Measurements from ENCODE around the gene PLD2.

PLD2 gene

DNA sequence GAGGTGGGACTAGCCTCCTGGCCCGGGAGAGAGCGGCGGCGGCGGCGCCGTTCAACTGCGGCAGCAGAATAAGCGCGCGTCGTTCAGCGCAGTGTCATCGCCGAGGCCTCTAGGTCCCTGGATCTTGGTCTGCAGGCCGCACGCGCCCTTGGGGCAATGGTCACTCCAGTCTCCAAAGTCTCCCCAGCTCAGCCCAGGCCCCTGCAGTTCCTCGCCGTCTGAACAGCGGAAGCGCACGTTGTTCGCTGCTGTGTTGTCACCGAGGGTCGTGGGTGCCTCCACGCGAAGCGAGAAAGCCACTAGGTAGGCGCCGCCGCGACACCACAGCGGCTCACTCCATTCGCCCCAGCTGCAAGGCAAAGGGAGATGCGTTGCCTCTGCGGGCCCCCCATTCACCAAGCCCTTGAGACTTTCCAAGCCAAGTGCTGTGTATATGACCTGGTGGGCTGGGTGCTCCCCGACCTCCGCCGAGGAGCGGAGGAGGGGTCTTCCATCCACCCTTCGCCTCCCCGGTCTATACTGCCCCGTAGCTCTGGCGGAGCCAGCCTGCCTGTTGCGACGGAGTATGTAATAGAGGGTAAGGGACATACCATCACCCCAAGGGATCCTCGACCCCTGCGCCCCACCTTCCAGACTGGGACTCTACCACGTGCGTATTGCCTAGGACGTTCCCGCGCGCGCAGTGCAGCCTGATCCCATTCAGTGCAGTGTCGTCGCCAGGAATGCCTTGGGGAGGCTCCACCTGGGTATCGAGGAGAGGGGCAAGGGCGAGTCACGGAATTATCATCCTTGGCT is 21.4 kb upstream of the PLD2 start:
- Mint-ChIP-seq H3K4me3 (peak overlapping the region; percentile 45), H3K4me1 (peaks cover 19% of the 10 kb centered on the region), H3K36me3 (ENCODE audit: low read depth) (peaks cover 2% of the 10 kb centered on the region), H3K27ac (no peak overlapping the region), H3K27me3 (peaks cover 68% of the 10 kb centered on the region), H3K9me3 (no peaks in the 10 kb centered on the region)
- no peak for ATAC-seq
- DNase-seq, result no peak

DNA sequence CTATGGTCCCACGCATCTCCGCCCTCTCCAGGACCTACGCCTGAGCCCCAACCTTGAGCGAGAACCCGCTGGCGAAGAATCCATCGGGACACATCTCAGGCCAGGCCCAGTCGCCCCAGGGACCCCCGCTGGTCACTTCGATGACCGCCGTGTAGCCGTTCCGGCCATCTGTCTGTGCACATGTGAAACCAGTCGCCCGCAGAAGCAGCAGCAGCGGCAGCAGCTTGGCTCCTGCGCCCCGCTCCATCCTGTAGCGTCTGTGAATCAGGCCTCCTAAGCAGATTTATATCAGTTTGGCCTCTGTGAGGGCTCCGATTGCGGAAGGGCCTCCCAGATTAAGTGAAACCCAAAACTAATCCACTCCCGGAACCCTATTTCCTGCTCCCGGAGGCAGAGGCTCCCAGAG is 20.8 kb upstream of the PLD2 start, which contains the start of gene VMO1:
TSS of gene VMO1 (minus strand) at position 259 of the 406 bp plus-strand sequence. CDS start at position 247, 12 bp downstream.
- Mint-ChIP-seq H3K4me1 (peaks cover 25% of the 10 kb centered on the region), H3K9me3 (no peaks in the 10 kb centered on the region), H3K27ac (no peak within 1 kb of the TSS), H3K36me3 (ENCODE audit: low read depth) (peaks cover 2% of the 10 kb centered on the region), H3K27me3 (peaks cover 63% of the 10 kb centered on the region), H3K4me3 (peak within 1 kb of the TSS; percentile 45)
- ATAC-seq (no peak), DNase-seq (no peak)

DNA sequence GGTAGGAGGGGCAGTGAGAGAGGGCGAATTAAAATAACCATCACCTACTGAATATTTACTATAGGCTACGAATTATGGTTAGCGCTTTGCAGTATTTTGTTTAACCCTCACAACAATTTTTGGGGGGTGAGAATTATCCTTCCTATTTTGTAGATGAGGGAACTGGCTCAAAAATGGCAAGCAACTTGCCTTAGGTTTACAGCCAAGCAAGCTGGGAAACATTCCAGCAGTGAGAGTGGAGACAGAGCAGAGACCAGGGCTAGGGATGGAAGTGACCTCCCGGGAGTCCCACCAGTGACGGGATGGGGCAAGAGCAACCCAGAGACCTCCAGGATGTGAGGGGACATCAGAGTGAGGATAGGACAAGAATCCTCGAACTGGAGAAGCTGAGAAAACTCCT is 20.4 kb upstream of the PLD2 start:
- Mint-ChIP-seq H3K27me3 (peaks cover 63% of the 10 kb centered on the region), H3K4me3 (no peak overlapping the region)

DNA sequence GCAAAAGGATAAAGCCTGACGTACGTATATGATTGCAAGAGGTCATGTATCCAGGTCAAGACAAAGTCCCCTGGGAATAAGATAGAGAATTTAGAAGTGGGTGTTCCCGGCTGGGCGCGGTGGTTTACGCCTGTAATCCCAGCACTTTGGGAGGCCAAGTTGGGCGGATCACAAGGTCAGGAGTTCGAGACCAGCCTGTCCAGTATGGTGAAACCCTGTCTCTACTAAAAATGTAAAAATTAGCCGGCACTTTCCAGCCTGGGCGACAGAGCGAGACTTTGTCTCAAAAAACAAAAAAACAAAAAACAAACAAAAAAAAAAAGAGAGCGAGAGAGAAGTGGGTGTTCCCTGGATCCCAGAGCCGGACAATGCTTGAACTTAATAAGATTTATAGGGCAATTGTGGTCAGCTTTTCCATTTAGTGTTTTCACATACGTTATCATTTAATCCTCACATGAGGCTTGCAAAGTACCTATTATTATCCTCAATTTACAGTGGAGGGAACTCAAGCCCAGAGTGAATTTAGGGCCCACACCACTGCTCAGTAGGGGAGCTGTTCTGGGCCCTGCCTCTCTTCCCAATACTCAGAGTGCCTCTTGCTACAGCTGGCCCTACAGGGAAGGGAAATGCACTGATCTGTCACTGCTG is 18.7 kb upstream of the PLD2 start:
- Mint-ChIP-seq H3K4me3 (no peak overlapping the region), H3K36me3 (ENCODE audit: low read depth) (peaks cover 2% of the 10 kb centered on the region), H3K27ac (no peak overlapping the region), H3K4me1 (peaks cover 27% of the 10 kb centered on the region), H3K9me3 (no peaks in the 10 kb centered on the region), H3K27me3 (peaks cover 55% of the 10 kb centered on the region)
- DNase-seq (no peak), ATAC-seq (no peak)

More for the DNA sequence above, 20.4 kb upstream of the PLD2 start:
- peaks cover 27% of the 10 kb centered on the region for H3K4me1 Mint-ChIP-seq
- DNase-seq (no peak), ATAC-seq (no peak)
- no peaks in the 10 kb centered on the region for H3K9me3 Mint-ChIP-seq
- H3K36me3 Mint-ChIP-seq (ENCODE audit: low read depth), result peaks cover 2% of the 10 kb centered on the region
- H3K27ac Mint-ChIP-seq, result no peak overlapping the region

DNA sequence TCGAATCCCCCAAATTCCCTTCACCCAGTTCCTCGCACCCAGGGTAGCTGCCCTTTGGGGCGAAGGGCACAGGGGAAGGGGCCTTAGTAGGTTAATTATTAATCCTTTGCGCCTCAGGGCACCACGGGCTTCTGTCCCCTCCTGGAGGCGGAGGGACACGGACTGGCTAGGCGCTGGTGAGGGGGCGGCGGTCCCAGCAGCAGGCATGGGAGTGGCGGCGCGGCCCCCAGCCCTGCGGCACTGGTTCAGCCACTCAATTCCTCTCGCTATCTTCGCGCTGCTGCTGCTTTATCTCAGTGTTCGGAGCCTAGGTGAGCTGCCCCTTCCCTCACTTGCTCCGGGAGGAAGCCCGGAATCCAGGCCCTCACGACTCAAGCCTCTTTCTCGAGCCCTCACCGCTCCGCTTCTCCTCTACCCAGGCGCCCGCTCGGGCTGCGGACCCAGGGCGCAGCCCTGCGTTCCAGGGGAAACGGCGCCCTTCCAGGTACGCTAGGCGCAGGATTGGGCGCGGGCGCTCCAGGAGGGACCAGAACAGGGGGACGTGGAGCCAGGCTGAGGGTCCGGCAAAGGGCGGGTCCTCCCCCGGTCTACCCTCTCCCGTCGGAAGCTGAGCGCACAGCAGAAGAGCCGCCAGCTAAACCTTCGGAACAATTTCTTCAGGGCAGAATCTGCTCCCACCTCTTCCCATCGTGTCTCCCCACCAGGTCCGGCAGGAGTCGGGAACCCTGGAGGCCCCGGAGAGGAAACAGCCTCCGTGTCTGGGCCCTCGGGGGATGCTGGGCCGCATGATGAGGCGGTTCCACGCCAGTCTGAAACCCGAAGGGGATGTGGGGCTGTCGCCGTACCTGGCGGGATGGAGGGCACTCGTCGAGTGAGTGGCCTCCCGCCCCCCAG is 17.9 kb upstream of the PLD2 start, which contains the start of gene GLTPD2:
TSS of gene GLTPD2 (plus strand) at position 158 of the 894 bp plus-strand sequence. CDS start at position 206, 48 bp downstream.
- no peak for DNase-seq
- ATAC-seq, result no peak
- H3K27ac Mint-ChIP-seq, result no peak within 1 kb of the TSS
- H3K4me1 Mint-ChIP-seq, result peaks cover 27% of the 10 kb centered on the region
- H3K9me3 Mint-ChIP-seq, result no peaks in the 10 kb centered on the region
- H3K27me3 Mint-ChIP-seq, result peaks cover 51% of the 10 kb centered on the region
- peaks cover 2% of the 10 kb centered on the region for H3K36me3 Mint-ChIP-seq (ENCODE audit: low read depth)
- peak within 1 kb of the TSS; percentile 78 for H3K4me3 Mint-ChIP-seq

DNA sequence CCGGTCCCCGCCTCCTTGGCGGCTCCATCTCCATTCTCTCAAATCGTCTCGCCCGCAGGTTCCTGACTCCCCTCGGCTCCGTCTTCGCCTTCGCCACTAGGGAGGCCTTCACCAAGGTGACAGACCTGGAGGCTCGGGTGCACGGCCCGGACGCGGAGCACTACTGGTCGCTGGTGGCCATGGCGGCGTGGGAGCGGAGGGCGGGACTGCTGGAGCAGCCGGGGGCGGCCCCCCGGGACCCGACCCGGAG is 17.3 kb upstream of the PLD2 start:
- Mint-ChIP-seq H3K27ac (no peak overlapping the region), H3K36me3 (ENCODE audit: low read depth) (peaks cover 2% of the 10 kb centered on the region), H3K4me1 (peaks cover 27% of the 10 kb centered on the region), H3K27me3 (peaks cover 45% of the 10 kb centered on the region), H3K9me3 (no peaks in the 10 kb centered on the region), H3K4me3 (peak overlapping the region; percentile 78)
- ATAC-seq (no peak), DNase-seq (no peak)

DNA sequence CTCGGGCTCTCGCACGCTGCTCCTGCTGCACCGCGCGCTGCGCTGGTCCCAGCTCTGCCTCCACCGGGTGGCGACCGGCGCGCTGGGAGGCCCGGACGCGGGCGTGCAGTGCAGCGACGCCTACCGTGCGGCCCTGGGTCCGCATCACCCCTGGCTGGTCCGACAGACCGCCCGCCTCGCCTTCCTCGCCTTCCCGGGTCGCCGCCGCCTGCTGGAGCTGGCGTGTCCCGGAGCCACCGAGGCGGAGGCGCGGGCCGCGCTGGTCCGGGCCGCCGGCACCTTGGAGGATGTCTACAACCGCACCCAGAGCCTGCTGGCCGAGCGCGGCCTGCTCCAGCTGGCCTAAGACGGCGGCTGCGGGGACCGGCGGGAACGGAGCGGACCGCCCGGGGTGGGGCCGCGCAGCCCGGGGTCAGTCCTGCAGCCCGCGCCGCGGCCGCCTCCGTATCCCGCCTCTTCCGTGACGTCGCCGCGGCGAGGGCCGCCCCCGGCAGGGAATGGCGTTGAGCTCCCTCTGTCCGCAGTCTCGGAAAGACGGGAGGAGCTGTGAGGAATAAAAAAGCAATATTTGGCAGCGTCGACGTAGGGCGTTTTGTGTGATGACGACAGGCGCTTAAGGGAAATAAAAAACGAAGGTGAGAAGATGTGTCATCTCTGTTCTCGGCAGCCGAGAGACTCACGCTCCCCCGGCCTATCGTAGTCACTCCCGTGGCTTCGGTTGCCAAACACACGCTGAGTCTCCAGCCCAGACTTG is 16.8 kb upstream of the PLD2 start:
- DNase-seq (peak; percentile 87), ATAC-seq (peak; percentile 93)
- Mint-ChIP-seq H3K27me3 (peaks cover 43% of the 10 kb centered on the region), H3K4me3 (peak overlapping the region; percentile 78), H3K36me3 (ENCODE audit: low read depth) (peaks cover 2% of the 10 kb centered on the region), H3K27ac (peak overlapping the region; percentile 35), H3K4me1 (peaks cover 27% of the 10 kb centered on the region), H3K9me3 (no peaks in the 10 kb centered on the region)

DNA sequence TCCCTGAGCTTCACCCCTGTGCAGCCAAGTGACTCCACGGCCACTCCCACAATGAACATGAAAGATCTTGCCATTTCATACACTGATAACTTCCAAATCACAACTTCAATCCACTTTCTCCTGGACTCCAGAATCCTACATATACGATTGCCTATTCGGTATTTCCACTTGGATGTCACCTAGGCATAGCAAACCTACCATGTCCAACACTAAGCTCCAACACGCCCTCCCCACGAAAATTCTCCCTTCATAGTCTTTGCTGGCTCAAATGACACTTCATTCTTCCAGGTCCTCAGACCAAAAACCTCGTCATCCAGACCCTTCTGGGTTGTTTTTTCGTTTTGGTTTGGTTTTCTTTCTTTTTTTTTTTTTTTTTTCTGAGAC is 16.3 kb upstream of the PLD2 start:
- no peaks in the 10 kb centered on the region for H3K9me3 Mint-ChIP-seq
- H3K4me3 Mint-ChIP-seq, result peak overlapping the region; percentile 61
- no peak for ATAC-seq
- peaks cover 2% of the 10 kb centered on the region for H3K36me3 Mint-ChIP-seq (ENCODE audit: low read depth)
- H3K27ac Mint-ChIP-seq, result peak overlapping the region; percentile 35
- peaks cover 37% of the 10 kb centered on the region for H3K27me3 Mint-ChIP-seq
- no peak for DNase-seq
- H3K4me1 Mint-ChIP-seq, result peaks cover 26% of the 10 kb centered on the region

DNA sequence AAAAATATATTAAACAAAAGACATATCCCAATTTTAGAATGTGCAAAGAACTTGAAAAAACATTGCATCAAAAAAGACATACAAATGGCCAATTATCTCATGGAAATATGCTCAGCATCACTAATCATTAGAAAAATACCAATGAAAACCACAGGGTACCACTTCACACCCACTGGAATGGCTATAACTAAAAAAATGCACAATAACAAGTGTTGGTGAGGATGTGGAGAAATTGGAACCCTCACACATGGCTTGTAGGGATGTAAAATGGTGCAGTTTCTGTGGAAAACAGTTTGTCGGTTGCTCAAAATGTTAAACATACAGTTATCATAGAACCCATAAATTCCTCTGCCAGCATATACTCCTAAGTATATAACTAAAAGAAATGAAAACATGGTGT is 11.8 kb upstream of the PLD2 start:
- ATAC-seq, result no peak
- H3K9me3 Mint-ChIP-seq, result no peaks in the 10 kb centered on the region
- H3K36me3 Mint-ChIP-seq (ENCODE audit: low read depth), result peaks cover 19% of the 10 kb centered on the region
- H3K4me3 Mint-ChIP-seq, result peak overlapping the region; percentile 100
- H3K4me1 Mint-ChIP-seq, result peaks cover 28% of the 10 kb centered on the region
- H3K27me3 Mint-ChIP-seq, result peaks cover 7% of the 10 kb centered on the region
- DNase-seq, result no peak
- peak overlapping the region; percentile 97 for H3K27ac Mint-ChIP-seq

DNA sequence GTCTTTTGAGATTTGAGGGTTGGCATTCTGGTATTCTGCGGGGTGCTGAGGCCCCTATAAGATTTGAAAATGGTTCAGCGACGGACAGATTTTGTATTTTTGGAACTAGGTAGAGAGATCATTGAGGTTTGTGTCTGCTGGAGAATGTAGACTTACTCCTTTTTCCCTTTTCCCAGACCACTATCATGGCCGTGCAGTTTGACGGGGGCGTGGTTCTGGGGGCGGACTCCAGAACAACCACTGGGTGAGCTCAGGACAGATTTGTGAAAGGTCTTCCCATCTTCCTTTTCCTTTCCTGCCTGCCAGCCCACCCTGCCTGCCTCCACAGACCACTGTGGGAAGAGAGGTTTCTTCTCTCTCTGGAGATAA is 10.4 kb upstream of the PLD2 start:
- H3K27me3 Mint-ChIP-seq, result peaks cover 7% of the 10 kb centered on the region
- no peak for ATAC-seq
- H3K36me3 Mint-ChIP-seq (ENCODE audit: low read depth), result peaks cover 23% of the 10 kb centered on the region
- peaks cover 24% of the 10 kb centered on the region for H3K4me1 Mint-ChIP-seq
- peak overlapping the region; percentile 97 for H3K27ac Mint-ChIP-seq
- no peaks in the 10 kb centered on the region for H3K9me3 Mint-ChIP-seq
- peak; percentile 55 for DNase-seq
- H3K4me3 Mint-ChIP-seq, result peak overlapping the region; percentile 100

DNA sequence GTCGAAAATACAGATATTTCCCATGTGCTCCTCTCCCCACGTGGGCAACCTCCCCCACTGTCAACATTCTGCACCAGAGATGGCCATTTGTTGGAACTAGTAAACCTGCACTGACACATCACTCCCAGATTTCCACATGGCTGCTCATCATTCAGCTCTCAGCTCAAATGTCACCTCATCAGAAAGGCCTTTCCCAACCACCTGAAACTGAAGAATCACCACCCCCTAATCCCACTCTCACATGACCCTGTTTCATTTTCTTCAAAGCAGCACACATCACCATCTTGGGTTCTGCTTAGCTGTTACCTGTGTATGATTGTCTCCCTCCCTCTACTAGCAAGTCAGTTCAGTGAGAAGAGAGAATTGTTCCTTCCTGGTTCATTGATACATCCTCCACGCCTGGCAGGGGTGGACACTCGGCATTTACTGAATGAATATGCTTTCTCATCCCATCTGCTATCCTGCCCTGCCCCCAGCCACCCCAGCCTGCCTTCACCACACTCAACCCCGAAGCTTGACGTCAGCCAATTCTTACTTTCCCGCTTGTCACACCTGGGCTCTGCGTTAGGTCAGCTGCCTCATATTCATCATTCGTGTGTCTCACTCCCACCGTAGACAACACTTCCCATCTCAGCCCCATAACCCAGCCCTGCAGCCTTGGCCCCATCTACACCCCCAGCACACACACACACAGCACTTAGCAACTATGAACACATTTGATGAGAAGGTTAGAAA is 6.3 kb upstream of the PLD2 start:
- Mint-ChIP-seq H3K4me1 (peaks cover 22% of the 10 kb centered on the region), H3K36me3 (ENCODE audit: low read depth) (peaks cover 23% of the 10 kb centered on the region), H3K9me3 (no peaks in the 10 kb centered on the region), H3K27me3 (no peaks in the 10 kb centered on the region), H3K27ac (peak overlapping the region; percentile 5), H3K4me3 (no peak overlapping the region)
- peak; percentile 55 for ATAC-seq
- DNase-seq, result no peak

DNA sequence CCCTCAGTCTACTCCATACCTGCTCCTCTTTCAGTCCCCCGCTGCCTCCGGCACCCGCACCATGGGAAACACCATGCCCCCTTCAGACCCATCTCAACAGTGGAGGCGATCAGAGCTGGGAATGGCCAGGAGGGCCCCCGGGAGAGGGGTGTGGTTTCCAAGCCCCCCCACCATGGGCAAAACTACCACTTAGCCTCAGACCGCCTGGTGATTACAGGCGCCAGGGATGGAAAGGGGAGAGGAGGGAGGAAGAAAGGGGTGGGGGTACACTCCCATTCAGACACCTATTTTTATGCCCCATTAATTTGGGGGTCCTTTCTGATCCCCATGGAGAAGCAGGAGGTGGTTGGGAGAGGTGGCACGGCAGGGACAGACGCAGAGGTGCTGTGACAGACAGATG is 4.7 kb upstream of the PLD2 start, which contains the start of gene C17orf114:
TSS of gene C17orf114 (minus strand) at position 101 of the 400 bp plus-strand sequence.
- Mint-ChIP-seq H3K27me3 (no peaks in the 10 kb centered on the region), H3K36me3 (ENCODE audit: low read depth) (peaks cover 17% of the 10 kb centered on the region)
- no peak for ATAC-seq

DNA sequence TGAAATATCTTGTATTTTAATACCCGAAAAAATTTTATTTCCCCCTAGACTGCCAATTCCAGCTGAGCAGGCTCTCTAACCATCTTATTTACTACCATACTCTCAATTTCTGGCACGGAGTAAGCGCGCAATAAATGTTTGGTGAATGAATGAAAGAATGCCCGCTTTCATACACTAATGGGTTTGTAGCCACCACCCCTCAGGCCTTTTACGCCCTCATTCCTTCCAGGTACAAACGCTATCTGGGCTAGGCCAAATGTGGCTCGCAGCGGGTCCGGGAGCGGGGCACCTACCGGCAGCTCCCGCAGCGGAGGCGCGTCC is 536 bp upstream of the PLD2 start:
- DNase-seq, result no peak
- H3K27ac Mint-ChIP-seq, result no peak overlapping the region
- no peaks in the 10 kb centered on the region for H3K9me3 Mint-ChIP-seq

More for the DNA sequence above, 4.7 kb upstream of the PLD2 start, which contains the start of gene C17orf114:
- Mint-ChIP-seq H3K4me3 (no peak within 1 kb of the TSS), H3K9me3 (no peaks in the 10 kb centered on the region), H3K4me1 (peaks cover 17% of the 10 kb centered on the region), H3K27ac (no peak within 1 kb of the TSS)
- DNase-seq, result no peak

More for the DNA sequence above, 536 bp upstream of the PLD2 start:
- H3K27me3 Mint-ChIP-seq, result no peaks in the 10 kb centered on the region
- ATAC-seq, result no peak
- peaks cover 8% of the 10 kb centered on the region for H3K4me1 Mint-ChIP-seq
- peak overlapping the region; percentile 76 for H3K4me3 Mint-ChIP-seq
- peaks cover 2% of the 10 kb centered on the region for H3K36me3 Mint-ChIP-seq (ENCODE audit: low read depth)
